HG03159 (cell line): ENCODE results near the gene LRCH1.

ENCODE experiments used
- ATAC-seq: cut with Tn5 transposase; IDR thresholded peaks from one replicate; pipeline ENCODE4 v1.9.1; 2021; ENCODE audit warnings: mild to moderate bottlenecking, moderate library complexity; ENCODE audit not compliant: unreplicated experiment

The LRCH1 gene

GRCh38 chr13:46683676-46684260 is 130.8 kb downstream of the LRCH1 start:
- no peak for ATAC-seq

GRCh38 chr13:46684287-46685001 is 131.5 kb downstream of the LRCH1 start:
- no peak for ATAC-seq

DNA sequence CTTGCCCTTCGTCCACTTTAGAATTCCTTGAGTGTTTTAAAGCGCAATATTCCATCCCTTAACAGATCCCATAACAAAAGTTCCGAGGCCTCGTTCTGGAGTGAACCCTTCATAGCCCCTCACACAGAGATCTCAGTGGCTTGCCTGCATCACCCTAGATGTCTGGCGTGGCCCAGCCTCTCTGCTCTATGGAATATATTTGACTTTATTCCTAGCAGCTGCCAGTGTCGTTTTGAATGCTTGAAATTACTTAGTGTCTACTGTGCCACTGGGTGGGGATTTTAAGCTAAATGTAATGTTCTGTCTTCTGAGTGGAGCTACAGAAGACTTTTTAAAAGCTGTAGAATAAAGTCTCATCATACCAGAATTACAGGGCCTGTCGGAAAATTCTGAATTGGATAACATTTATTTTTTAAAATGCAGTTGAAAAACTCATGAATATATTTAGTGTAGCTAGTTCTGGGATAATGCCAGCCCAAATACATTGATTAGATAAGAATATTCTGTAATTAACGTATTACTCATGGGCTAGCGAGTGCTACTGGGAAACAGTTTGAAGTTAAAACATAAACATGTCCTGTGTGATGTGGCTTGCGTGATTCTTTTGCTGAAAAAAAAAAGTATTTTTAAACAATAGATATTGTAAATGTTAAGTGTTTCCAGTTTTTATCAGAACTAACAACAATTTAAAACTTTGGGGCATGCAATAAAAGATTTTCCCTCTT is 132.2 kb downstream of the LRCH1 start:
- no peak for ATAC-seq

DNA sequence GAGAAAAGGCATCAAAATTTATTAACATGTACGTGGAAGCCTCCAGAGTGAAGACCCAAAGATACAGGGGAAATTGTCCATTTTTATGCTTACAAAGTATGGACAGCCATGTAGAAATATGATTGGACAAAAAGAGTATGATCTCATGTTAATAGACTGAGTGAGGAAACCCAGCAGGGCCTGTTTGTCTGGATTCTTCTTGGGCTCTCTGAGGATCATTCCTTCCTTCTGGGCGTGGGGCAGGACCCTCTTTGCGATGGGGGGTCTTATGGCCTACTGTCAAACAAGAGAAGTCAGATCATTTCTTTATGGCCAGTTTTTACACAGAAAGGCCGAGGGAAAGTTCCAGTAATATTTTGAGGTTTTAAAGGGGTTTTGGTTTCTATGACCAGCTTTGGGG is 133.2 kb downstream of the LRCH1 start:
- ATAC-seq: no peak

DNA sequence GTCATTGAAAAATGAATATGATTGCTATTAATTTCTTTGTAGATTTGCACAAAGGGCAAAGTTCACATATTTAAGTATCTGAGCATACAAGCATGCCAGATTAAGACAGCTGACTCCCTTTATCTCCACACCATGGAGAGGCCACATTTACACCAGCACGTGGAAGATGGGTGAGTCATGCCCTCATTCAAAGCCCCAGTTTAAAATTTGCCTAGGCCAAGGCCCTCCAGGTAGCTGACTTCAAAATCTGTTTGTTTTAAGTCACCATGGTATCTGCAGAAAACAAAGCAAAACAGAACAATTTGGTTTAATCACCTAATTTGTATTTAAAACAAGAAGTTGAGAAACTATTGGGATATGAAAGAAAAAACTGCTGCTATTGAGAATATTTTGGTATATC is 134.8 kb downstream of the LRCH1 start:
- ATAC-seq: no peak

GRCh38 chr13:46688306-46688705 is 135.3 kb downstream of the LRCH1 start:
- no peak for ATAC-seq

DNA sequence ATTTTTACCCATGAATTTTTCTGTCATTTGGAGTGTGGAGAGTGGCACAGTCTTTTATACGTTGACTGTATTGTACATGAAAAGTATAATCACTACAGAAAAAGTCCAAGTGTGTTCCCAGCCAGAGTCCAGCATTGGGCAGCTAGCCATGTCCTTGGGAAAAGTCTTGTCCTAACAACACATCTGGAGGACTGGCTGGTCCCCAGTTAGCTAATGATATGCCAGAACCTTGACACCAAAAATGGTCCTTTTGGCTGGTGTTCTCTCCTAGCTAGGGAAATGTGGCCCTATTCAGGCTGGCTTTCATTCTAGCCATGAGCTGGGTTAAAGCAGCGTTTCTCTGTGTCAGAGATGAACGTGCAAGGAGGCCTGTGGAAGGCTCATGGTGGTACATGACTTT is 145.0 kb downstream of the LRCH1 start:
- no peak for ATAC-seq

- no peak for ATAC-seq
These were observed 146.0 kb downstream of the LRCH1 start for GRCh38 chr13:46698910-46699460.

DNA sequence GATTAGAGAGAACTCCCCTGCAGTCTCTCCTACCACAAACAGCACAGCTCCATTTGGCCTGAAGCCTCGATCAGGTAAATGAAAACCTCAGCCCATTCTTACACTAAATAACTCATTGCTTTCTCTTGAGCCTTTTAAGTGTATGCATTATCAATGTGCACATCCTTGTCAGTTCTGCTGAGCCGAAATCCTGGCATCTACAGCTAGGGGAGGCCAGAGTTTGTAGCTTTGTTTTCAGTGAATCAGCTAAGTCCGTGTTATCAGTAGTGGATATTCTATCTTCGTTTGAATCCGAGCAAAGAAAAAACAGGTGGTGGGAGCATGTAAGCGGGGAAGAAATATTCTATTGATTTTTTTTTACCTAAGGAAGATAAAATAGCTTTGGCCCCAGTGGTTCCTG is 159.6 kb downstream of the LRCH1 start:
- no peak for ATAC-seq

GRCh38 chr13:46715363-46715762 is 162.4 kb downstream of the LRCH1 start:
- no peak for ATAC-seq

GRCh38 chr13:46716821-46717220 is 163.9 kb downstream of the LRCH1 start:
- ATAC-seq: no peak

DNA sequence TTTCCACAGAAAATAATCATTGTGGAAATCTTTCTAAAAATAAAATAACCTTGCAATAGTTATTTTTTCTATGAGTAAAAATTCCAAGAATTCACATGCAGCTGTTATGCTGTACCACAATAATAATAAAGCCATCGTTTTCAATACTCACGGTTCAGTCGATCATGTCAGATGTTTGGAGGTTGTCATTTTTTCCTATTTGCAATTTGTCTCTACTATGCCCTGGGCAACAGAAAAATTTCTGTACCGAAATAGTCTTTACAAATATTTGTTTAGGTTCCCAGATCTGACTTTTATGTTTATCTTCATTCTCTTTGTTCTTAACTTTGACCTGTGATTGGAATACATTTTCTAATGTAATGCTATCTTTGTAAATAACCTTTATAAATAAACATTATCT is 164.3 kb downstream of the LRCH1 start:
- no peak for ATAC-seq

- ATAC-seq: no peak
These were observed 164.9 kb downstream of the LRCH1 start for GRCh38 chr13:46717856-46718255.

DNA sequence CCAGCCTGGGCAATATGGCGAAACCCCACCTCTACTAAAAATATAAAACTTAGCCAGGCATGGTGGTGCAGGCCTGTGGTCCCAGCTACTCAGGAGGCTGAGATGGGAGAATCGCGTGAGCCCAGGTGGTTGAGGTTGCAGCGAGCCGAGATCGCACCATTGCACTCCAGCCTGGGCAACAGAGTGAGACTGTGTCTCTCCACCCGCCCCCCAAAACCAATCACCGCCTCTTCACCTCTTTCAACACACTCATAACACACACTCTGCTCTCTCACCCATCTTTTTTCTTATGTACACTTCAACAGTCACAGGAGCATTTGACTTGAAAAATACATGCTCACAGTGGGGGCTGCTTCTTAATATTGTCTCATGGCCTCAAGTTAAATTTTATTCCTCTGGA is 167.2 kb downstream of the LRCH1 start:
- ATAC-seq: no peak

DNA sequence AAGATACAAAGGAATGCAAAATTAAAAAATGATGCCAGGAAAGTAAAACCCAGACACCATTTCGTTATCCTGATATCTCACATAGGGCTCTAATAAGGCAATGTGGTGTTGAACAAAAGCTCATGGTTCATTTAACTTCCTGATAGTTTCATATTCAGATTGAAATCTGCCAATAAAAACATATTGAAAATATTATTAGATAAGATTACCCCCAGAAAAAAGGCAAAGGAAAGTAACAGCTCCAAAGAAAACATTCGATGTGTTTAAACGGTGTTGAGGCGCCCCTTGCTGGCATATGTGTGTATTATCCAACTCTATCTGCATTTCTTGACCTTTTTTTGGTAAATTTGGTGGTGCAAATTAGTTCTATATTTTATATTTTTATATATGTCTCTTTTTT is 168.1 kb downstream of the LRCH1 start:
- no peak for ATAC-seq

DNA sequence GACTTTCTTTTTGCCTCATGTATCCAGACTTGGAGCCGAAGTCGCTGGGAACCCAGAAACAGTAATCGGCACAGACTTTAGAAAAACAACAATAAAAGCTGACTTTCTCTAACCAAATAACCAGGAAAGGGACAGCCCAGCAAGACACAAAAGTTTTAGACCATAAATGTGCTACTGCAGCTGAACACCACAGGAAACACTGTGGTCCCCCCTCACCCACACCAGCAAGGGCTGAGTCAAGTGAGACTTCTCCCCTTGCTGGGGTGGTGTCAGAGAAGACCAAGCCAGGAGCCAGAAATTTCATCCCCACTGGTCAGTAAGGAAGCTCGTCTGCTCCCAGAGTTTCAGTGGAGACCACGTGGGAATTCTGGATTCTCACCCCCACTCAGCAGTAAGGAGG is 173.4 kb downstream of the LRCH1 start:
- ATAC-seq: no peak

DNA sequence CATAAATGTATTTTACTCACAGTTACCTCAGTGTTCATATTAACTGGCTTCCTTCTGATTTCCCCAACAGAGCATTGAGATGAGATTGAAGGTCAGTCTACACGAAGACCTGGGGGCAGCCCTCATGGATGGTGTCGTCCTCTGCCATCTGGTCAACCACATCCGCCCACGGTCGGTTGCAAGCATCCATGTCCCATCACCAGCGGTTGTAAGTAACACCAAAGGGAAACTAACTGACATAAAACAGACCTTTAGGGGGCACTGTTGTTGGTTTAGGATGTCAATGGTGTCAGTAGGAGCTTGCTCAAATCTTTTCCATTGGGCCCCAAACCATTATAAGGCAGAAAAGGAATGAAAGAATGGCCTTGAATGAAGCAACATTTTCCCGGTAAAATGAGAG is 175.8 kb downstream of the LRCH1 start:
- ATAC-seq: no peak

DNA sequence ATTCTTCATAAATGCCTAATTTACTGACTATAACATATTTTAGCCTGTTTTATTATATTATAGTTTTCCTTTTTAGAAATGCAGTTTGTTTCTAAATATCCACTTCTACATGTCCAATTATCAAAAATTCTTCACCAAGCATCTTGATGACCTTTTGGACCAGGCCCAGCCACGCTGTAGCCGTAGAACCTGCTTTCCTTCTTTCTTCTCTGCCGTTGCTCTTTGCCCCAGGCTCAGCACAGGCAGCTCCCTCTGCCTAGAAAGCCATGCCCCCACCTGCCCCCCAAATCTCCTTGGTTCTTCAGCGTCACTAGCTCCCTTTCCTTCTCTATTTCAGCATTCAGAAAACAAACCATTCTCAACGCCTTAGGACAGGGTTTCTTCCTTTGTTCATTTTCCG is 178.6 kb downstream of the LRCH1 start:
- no peak for ATAC-seq

- no peak for ATAC-seq
These were observed 182.5 kb downstream of the LRCH1 start for GRCh38 chr13:46735425-46735824.

DNA sequence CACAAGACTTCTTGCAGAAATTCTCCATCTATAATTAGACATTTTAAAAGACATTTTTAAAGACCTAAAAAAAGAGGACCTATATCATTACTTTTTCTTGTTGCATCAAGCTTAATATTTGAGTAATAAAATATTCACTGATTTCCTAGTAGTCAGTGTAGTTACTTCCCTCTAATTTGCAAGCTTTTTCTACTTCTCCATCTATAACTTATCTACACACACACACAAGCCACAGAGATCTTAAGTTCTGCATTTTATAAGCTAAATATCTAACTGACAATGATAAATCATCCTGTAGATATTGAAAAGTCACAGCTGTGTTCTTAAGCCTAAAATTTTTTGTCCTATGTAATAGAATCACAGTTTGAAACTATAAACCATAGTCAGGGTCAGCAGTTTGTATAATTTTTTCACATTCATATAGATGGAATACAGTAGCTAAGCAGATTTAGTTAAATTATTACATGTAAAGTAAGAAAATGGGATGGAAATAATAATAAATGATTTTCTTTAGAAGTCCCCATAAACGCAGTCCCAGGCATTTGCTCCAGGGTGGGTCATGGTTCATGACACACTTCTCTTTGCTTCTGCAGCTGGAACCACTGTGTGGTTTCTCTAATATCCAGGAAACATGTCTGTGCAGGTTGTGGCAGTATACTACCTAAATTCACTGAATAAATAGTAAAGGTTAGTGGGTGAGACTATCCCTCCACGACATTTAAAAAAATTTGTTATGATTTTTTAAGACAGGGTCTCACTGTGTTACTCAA is 183.8 kb downstream of the LRCH1 start:
- no peak for ATAC-seq

GRCh38 chr13:46738055-46738454 is 185.1 kb downstream of the LRCH1 start:
- ATAC-seq: no peak
